GM10266 (cell line): ENCODE measurements around the gene NDUFAF7.
"Not testable (repeated sequence)": the region's sequence is repeated elsewhere in the genome, so short reads cannot be mapped to it uniquely, and the experiment has no call there.

Experiments
- DNase-seq: peaks from one replicate; pipeline ENCODE4 v3.0.0; 2012; ENCODE audit errors: extremely low spot score
- CTCF ChIP-seq: IDR thresholded peaks from 2 replicates; pipeline ENCODE4 v1.5.1; 2012; ENCODE audit warnings: mild to moderate bottlenecking, low read depth; ENCODE audit not compliant: control insufficient read depth, insufficient read depth; ENCODE audit errors: missing control alignments

NDUFAF7 gene

GRCh38 chr2:37284381-37284780, 52.9 kb downstream of the NDUFAF7 start:
- no peak for DNase-seq
- TF ChIP-seq CTCF = no peak

- peak; percentile 11 for DNase-seq
- TF ChIP-seq CTCF = no peak
Observed at GRCh38 chr2:37287966-37288365, 56.5 kb downstream of the NDUFAF7 start.

- no peak for DNase-seq
- no peak for TF ChIP-seq CTCF
Observed at GRCh38 chr2:37291680-37292079, 60.2 kb downstream of the NDUFAF7 start.

GRCh38 chr2:37294858-37295257, 63.4 kb downstream of the NDUFAF7 start:
- not testable (repeated sequence) for DNase-seq

- no peak for TF ChIP-seq CTCF
- DNase-seq = no peak
Observed at GRCh38 chr2:37295469-37296073, 64.1 kb downstream of the NDUFAF7 start.

GRCh38 chr2:37297632-37298031, 66.2 kb downstream of the NDUFAF7 start:
- DNase-seq = no peak
- no peak for TF ChIP-seq CTCF
